ENCODE measurements around the gene WFDC5. TPM values are rescaled to one million over a fixed set of nuclear protein-coding genes. Genes with fewer than 3 reads are reported as not detected.

Gene WFDC5
- total and polyA plus RNA-seq, 9 of the 15 experiments (the other 6 are each of a cell fraction or from before 2014, with no cell fraction given) = not detected

DNA sequence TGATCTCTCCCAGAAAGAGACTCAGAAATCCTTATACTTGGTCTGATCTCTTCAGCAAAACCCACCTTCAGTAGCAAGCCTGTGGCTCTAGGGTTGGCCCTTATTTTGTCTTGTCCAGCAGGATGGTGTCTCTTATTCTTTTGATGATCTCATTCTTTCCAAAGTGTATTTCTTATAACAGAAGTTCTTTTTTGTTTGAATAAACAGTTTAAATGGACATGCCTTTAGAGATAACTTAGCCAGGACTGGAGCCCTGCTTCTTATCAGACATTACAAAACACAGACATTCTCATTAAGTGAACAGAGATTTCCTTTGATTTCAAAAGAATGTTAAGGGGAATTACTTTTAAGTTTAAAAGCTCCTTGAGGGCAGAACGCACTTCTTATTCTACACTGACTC lies 45.7 kb downstream of the WFDC5 start (continued):
- TF ChIP-seq ATF3 (IDR thresholded peaks at IDR 0.05) (peak; percentile 71), ATF3 (CRISPR knock-in tag; conservative IDR thresholded peaks at IDR 0.05) (no peak), KLF13 (tag; IDR thresholded peaks at IDR 0.05; ENCODE audit: borderline replicate concordance, low read depth) (no peak), PTRF (tag; IDR thresholded peaks at IDR 0.05) (no peak), ZMIZ1 (IDR thresholded peaks at IDR 0.05; ENCODE audit: low read depth in 2 of 2, low read length in 2 of 2) (no peak), DDX20 (tag; IDR thresholded peaks at IDR 0.05; ENCODE audit: low read depth) (no peak), RBM25 (IDR thresholded peaks at IDR 0.05; ENCODE audit: low read depth, low read length, severe bottlenecking) (no peak), POLR2G (IDR thresholded peaks at IDR 0.05; ENCODE audit: low read depth, low read length) (no peak), ZBED1 (IDR thresholded peaks at IDR 0.05) (no peak), ILF3 (IDR thresholded peaks at IDR 0.05; ENCODE audit: borderline replicate concordance) (no peak), ZNF764 (CRISPR knock-in tag; IDR thresholded peaks at IDR 0.05; ENCODE audit: low read depth) (no peak), KAT7 (CRISPR knock-in tag; IDR thresholded peaks at IDR 0.05; ENCODE audit: borderline replicate concordance) (no peak), KDM1A (IDR thresholded peaks at IDR 0.05) (peak; percentile 58 to 68; a peak in 3 of 4 replicates), CHD2 (IDR thresholded peaks at IDR 0.05; ENCODE audit: low read depth, low read length) (no peak), PHF20 (IDR thresholded peaks at IDR 0.05; ENCODE audit: partially characterized antibody) (no peak), STAT5A (IDR thresholded peaks at IDR 0.05; ENCODE audit: borderline replicate concordance, low read length) (no peak), PCBP2 (IDR thresholded peaks at IDR 0.05; ENCODE audit: low read depth, low read length, poor library complexity, severe bottlenecking) (no peak), CTCFL (IDR thresholded peaks at IDR 0.05; ENCODE audit: borderline replicate concordance, insufficient read depth, low read depth, low read length, poor library complexity, severe bottlenecking) (no peak), RCOR1 (IDR thresholded peaks at IDR 0.05; ENCODE audit: borderline replicate concordance in 1 of 2, low read depth in 2 of 2, low read length in 2 of 2) (peak; percentile 31 to 92; a peak in 3 of 4 replicates), RFX7 (CRISPR knock-in tag; IDR thresholded peaks at IDR 0.05) (no peak), YY1 (IDR thresholded peaks at IDR 0.05; ENCODE audit: borderline replicate concordance in 1 of 3, control insufficient read depth in 1 of 3, extremely low read depth in 1 of 3, insufficient read depth in 3 of 3, insufficient read length in 1 of 3, insufficient replicate concordance in 2 of 3, low read depth in 1 of 3, low read length in 2 of 3) (no peak), NCOA1 (IDR thresholded peaks at IDR 0.05; ENCODE audit: low read depth) (no peak)

Measured in K562 (cell line).